GM13976 (cell line): ENCODE data around the gene CNTNAP5.

Experiments used
- DNase-seq: peaks from one replicate; pipeline ENCODE4 v3.0.0; 2012; ENCODE audit warnings: low spot score
- CTCF ChIP-seq: IDR thresholded peaks from 2 replicates; pipeline ENCODE4 v1.5.1; 2012; ENCODE audit warnings: borderline replicate concordance, mild to moderate bottlenecking; ENCODE audit not compliant: insufficient read depth; ENCODE audit errors: extremely low read depth, missing control alignments, control extremely low read depth
- in situ Hi-C: fragments of 300-500 bp; cut with MboI; formaldehyde crosslinking; loops from one replicate; pipeline ENCODE4 v1.12.0; 2022; ENCODE audit warnings: low sequenced_read_pairs, mixed read lengths, inconsistent platforms; ENCODE audit not compliant: unreplicated experiment

Gene CNTNAP5

GRCh38 chr2:124822516-124822915 lies 797.4 kb downstream of the CNTNAP5 start:
- no peak for DNase-seq
- in situ Hi-C loops: no loop called here
- no peak for TF ChIP-seq CTCF

GRCh38 chr2:124824441-124824840 lies 799.4 kb downstream of the CNTNAP5 start:
- no peak for TF ChIP-seq CTCF
- no peak for DNase-seq
- in situ Hi-C loops: no loop called here

GRCh38 chr2:124832521-124832920 lies 807.4 kb downstream of the CNTNAP5 start:
- in situ Hi-C loops: no loop called here
- no peak for TF ChIP-seq CTCF
- no peak for DNase-seq

DNA sequence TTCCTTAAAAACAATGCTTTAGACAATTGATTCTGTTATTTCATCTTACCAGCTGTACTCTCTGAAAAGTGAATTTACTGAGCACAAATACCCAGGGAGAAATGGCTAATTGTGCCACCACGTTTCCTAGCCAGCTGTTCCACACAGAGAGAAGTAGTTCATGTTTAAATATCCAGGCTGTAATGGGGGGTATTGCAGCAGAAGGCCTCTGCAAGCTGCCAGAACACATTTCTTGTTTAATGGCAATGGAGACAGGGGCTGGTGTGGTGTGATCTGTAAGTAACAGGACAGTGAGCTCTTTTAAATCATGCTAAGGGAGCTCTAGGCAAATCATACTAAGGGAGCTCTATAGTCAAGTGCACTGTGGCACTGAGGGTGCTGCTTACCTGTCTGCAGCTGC lies 809.2 kb downstream of the CNTNAP5 start:
- TF ChIP-seq CTCF: no peak
- no peak for DNase-seq
- in situ Hi-C loops: no loop called here

DNA sequence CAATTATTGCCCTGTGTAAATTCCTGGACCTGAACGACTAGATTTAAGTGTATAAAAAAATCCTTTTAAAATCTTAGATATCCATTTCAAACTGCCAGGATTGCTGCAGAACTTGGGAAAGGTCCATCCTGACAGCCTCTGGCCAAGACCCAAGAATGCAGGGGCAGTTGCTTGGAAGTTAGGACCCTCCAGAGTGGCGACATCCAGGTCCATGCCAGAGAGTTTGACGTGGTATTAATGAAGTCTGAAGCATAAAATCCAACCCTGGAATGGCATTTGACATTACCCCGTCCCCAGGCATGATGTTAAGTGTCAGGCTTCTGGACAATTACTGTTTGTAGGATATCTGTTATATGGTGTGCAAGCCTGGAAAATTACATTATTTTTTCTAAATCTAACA lies 810.2 kb downstream of the CNTNAP5 start:
- no peak for DNase-seq
- in situ Hi-C loops: no loop called here

GRCh38 chr2:124836416-124836815 lies 811.3 kb downstream of the CNTNAP5 start:
- no peak for TF ChIP-seq CTCF
- in situ Hi-C loops: no loop called here
- DNase-seq: no peak

More for the DNA sequence above, 810.2 kb downstream of the CNTNAP5 start:
- TF ChIP-seq CTCF: no peak

DNA sequence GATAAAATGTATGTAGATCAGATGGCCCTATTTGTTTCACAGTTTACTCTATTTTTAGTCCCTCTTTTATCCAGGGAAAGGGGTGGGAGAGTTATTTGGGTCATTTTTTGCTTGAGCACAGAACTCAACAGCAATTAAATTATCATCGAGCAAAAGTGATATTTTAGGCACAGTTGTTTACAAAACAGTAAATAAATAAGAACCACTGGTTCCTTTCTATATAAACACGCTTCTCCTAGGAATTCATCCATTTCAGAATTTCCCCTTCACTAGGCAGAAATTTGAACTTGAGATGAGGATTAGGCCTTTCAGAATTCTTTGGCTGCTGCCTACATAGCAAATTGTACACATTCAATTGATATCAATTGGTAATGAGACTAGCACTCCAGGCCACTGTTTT lies 812.4 kb downstream of the CNTNAP5 start:
- DNase-seq: no peak
- in situ Hi-C loops: no loop called here
- no peak for TF ChIP-seq CTCF
